Neural cell (in vitro differentiated cells): ENCODE data around the gene SUSD3.

ENCODE experiments used
- CTCF ChIP-seq: fragments of 450-650 bp; IDR thresholded peaks from 2 replicates; pipeline ENCODE4 v1.5.1; 2014; ENCODE audit warnings: antibody characterized with exemption, mild to moderate bottlenecking, moderate library complexity; ENCODE audit not compliant: poor library complexity, severe bottlenecking
- EP300 ChIP-seq: fragments of 450-650 bp; conservative IDR thresholded peaks from 2 replicates; pipeline ENCODE4 v1.6.1; 2014; ENCODE audit warnings: antibody characterized with exemption, mild to moderate bottlenecking, moderate library complexity; ENCODE audit not compliant: poor library complexity, severe bottlenecking
- EZH2 ChIP-seq: fragments of 200-600, 300-800 bp; shearing (Covaris generic), sonication (generic); IDR thresholded peaks from 2 replicates; pipeline ENCODE4 v1.6.1; 2014; ENCODE audit warnings: antibody characterized with exemption, low read length, borderline replicate concordance, mild to moderate bottlenecking; ENCODE audit not compliant: insufficient read depth, poor library complexity, severe bottlenecking
- MXI1 ChIP-seq: fragments of 450-650 bp; conservative IDR thresholded peaks from 2 replicates; pipeline ENCODE4 v1.6.1; 2014; ENCODE audit warnings: antibody characterized with exemption, mild to moderate bottlenecking; ENCODE audit not compliant: poor library complexity, severe bottlenecking
- POLR2AphosphoS5 ChIP-seq: IDR thresholded peaks from 2 replicates; pipeline ENCODE4 v1.6.1; 2012
- RAD21 ChIP-seq: fragments of 450-650 bp; conservative IDR thresholded peaks from 2 replicates; pipeline ENCODE4 v1.6.1; 2014; ENCODE audit warnings: antibody characterized with exemption, mild to moderate bottlenecking, moderate library complexity
- SMC3 ChIP-seq: fragments of 450-650 bp; conservative IDR thresholded peaks from 2 replicates; pipeline ENCODE4 v1.6.1; 2014; ENCODE audit warnings: antibody characterized with exemption, mild to moderate bottlenecking, moderate library complexity; ENCODE audit not compliant: poor library complexity
- TAF1 ChIP-seq: IDR thresholded peaks from 2 replicates; pipeline ENCODE4 v1.6.1; 2012; ENCODE audit warnings: low read depth

DNA sequence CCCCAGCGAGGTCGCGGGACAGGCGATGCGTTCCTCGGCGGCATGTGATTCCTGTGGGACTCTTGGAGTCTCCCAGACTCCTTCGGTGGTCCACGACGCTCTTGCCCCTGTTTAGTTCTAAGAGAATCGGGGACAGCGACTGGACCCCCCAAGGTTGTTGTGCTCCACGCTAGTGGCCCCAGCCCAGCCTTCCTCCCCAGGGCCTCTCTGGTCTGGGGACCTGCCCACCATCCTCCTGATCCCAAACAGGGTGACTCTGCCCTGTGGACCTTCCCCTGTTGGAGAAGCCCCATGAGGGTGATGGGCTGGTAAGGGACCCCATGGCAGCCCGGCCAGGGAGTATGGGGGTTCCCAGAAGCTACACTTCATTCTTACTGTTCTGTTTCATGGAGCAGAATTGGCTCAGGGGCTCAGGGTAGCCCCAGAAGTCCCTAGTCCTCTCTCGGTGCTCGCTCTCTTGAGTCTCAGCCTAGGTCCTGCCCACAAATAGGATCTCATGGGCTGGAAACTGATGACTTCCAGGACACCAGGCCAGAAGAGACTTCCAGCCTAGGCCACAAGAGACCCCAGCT lies 38.4 kb downstream of the SUSD3 start:
- TF ChIP-seq CTCF (no peak), POLR2AphosphoS5 (no peak), EP300 (no peak), RAD21 (no peak), TAF1 (no peak), MXI1 (no peak), SMC3 (no peak), EZH2 (no peak)
